Thyroid gland (tissue), 4 donors: ENCODE results near the gene CRTC3.

Experiments
- POLR2A ChIP-seq, 2 donors: fragments of 450-650 bp; IDR thresholded peaks; one replicate each; pipeline ENCODE4 v1.6.1; 2017; ENCODE audit warnings: antibody characterized with exemption in 2 of 2, mild to moderate bottlenecking in 2 of 2, moderate library complexity in 1 of 2
- TF ChIP-seq, protein P1 (sequence below), 6 experiments: fragments of 200-600 bp in 3 of 6; fragments of 450-650 bp in 3 of 6; sonication (generic) in 3 of 6; IDR thresholded peaks; one replicate each; pipeline ENCODE4 v1.5.1; 2016 to 2019; ENCODE audit warnings: antibody characterized with exemption in 6 of 6, mild to moderate bottlenecking in 2 of 6, inconsistent platforms in 1 of 6, moderate library complexity in 1 of 6

DNA sequence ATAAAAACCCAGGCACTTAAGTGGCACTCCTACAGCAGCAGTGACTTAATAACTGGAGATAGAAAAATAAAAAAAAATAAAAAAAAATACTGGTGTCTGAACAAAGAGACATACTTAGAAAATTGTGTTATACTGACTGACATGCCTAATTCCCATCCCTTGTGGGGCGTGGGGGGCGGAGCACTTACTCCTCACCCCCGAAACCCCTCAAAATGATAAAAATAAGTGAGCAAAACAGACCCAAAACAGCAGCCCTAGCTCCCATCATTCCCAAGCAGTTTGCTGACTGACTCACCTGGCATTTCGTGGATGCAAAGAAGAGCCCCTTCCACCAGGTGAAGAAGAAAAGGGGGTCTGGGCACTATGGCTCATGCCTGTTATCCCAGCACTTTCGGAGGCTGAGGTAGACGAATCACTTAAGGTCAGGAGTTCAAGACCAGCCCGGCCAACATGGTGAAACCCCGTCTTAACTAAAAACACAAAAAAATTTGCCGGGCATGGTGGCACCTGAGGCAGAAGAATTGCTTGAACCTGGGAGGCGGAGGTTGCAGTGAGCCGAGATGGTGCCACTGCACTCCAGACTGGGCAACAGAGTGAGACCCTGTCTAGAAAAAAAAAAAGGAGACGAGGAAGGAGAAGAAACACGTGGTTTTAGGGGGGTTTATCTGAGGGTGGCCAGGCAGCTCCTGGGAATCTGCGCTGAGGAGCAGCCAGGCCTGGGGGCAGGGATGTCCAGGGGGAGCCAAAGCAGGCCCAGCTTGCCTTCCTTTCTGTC is 136.6 kb downstream of the CRTC3 start:
- TF ChIP-seq, protein P1, sequence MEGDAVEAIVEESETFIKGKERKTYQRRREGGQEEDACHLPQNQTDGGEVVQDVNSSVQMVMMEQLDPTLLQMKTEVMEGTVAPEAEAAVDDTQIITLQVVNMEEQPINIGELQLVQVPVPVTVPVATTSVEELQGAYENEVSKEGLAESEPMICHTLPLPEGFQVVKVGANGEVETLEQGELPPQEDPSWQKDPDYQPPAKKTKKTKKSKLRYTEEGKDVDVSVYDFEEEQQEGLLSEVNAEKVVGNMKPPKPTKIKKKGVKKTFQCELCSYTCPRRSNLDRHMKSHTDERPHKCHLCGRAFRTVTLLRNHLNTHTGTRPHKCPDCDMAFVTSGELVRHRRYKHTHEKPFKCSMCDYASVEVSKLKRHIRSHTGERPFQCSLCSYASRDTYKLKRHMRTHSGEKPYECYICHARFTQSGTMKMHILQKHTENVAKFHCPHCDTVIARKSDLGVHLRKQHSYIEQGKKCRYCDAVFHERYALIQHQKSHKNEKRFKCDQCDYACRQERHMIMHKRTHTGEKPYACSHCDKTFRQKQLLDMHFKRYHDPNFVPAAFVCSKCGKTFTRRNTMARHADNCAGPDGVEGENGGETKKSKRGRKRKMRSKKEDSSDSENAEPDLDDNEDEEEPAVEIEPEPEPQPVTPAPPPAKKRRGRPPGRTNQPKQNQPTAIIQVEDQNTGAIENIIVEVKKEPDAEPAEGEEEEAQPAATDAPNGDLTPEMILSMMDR (IDR thresholded peaks at IDR 0.05) = no peak
- TF ChIP-seq POLR2A (IDR thresholded peaks at IDR 0.05) = no peak
